HEK293T (cell line): ENCODE measurements around the gene SLC17A7.

Experiments used
- CTCF ChIA-PET: fragments of 350-600 bp; formaldehyde crosslinking; extraction: SDS; loops from one replicate; lab custom pipeline; 2021; ENCODE audit warnings: antibody characterized with exemption, inconsistent platforms; lab: Yijun Ruan, JAX
- POLR2A ChIA-PET: fragments of 350-600 bp; formaldehyde crosslinking; extraction: SDS; loops from one replicate; lab custom pipeline; 2020; ENCODE audit warnings: antibody characterized with exemption, inconsistent platforms; lab: Yijun Ruan, JAX
- DNase-seq: peaks from one replicate; pipeline ENCODE4 v3.0.0; 2012; ENCODE audit warnings: mixed read lengths; ENCODE audit errors: extremely low spot score
- ARNT ChIP-seq: fragments of 450-650 bp; IDR thresholded peaks from 2 replicates; pipeline ENCODE4 v1.6.1; 2017; ENCODE audit warnings: mild to moderate bottlenecking
- BHLHE40 ChIP-seq: fragments of 450-650 bp; IDR thresholded peaks from 2 replicates; pipeline ENCODE4 v1.6.1; 2016; ENCODE audit warnings: mild to moderate bottlenecking, moderate library complexity, borderline replicate concordance
- CTBP1 ChIP-seq: fragments of 450-650 bp; IDR thresholded peaks from 2 replicates; pipeline ENCODE4 v1.6.1; 2016; ENCODE audit warnings: borderline replicate concordance
- ELF4 ChIP-seq: fragments of 450-650 bp; IDR thresholded peaks from 2 replicates; pipeline ENCODE4 v1.6.1; 2017; ENCODE audit warnings: antibody characterized with exemption
- FOXA1 ChIP-seq: fragments of 450-650 bp; IDR thresholded peaks from 2 replicates; pipeline ENCODE4 v1.6.1; 2016; ENCODE audit warnings: mild to moderate bottlenecking
- FOXK2 ChIP-seq: fragments of 450-650 bp; IDR thresholded peaks from 2 replicates; pipeline ENCODE4 v1.6.1; 2016; ENCODE audit warnings: mild to moderate bottlenecking
- FOXM1 ChIP-seq: fragments of 450-650 bp; IDR thresholded peaks from 2 replicates; pipeline ENCODE4 v1.6.1; 2017; ENCODE audit warnings: mild to moderate bottlenecking, borderline replicate concordance
- HDGF ChIP-seq: fragments of 450-650 bp; IDR thresholded peaks from 2 replicates; pipeline ENCODE4 v1.6.1; 2017; ENCODE audit warnings: antibody characterized with exemption, borderline replicate concordance
- L3MBTL2 ChIP-seq: fragments of 450-650 bp; conservative IDR thresholded peaks from 2 replicates; pipeline ENCODE4 v1.6.1; 2016; ENCODE audit warnings: mild to moderate bottlenecking
- LEF1 ChIP-seq: fragments of 450-650 bp; IDR thresholded peaks from 2 replicates; pipeline ENCODE4 v1.6.1; 2017; ENCODE audit warnings: mild to moderate bottlenecking, borderline replicate concordance
- NFRKB ChIP-seq: fragments of 450-650 bp; IDR thresholded peaks from 2 replicates; pipeline ENCODE4 v1.6.1; 2016; ENCODE audit warnings: mild to moderate bottlenecking, moderate library complexity
- PKNOX1 ChIP-seq: fragments of 450-650 bp; IDR thresholded peaks from 2 replicates; pipeline ENCODE4 v1.6.1; 2016
- SP1 ChIP-seq: fragments of 450-650 bp; IDR thresholded peaks from 2 replicates; pipeline ENCODE4 v1.6.1; 2017
- SUZ12 ChIP-seq: fragments of 450-650 bp; IDR thresholded peaks from 2 replicates; pipeline ENCODE4 v1.6.1; 2016; ENCODE audit warnings: mild to moderate bottlenecking
- TARDBP ChIP-seq: fragments of 450-650 bp; IDR thresholded peaks from 2 replicates; pipeline ENCODE4 v1.6.1; 2016
- ZNF384 ChIP-seq: fragments of 450-650 bp; IDR thresholded peaks from 2 replicates; pipeline ENCODE4 v1.6.1; 2016

SLC17A7 gene

GRCh38 chr19:49456326-49456725 is 15.0 kb upstream of the SLC17A7 start:
- no peak for DNase-seq
- TF ChIP-seq FOXA1 = no peak
- no peak for TF ChIP-seq FOXK2
- no peak for TF ChIP-seq ARNT
- TF ChIP-seq LEF1 = no peak
- TF ChIP-seq SP1 = no peak
- no peak for TF ChIP-seq BHLHE40
- TF ChIP-seq TARDBP = no peak
- no peak for TF ChIP-seq SUZ12
- no peak for TF ChIP-seq NFRKB
- no peak for TF ChIP-seq ZNF384
- no peak for TF ChIP-seq ELF4
- TF ChIP-seq HDGF = no peak
- POLR2A ChIA-PET = interaction anchor here (1.3 to 2.3 kb wide), 2 partner anchors 12 to 39 kb away, joined by 3 to 4 read pairs; no protein-coding TSS in a partner anchor
- CTCF ChIA-PET = no interaction called here

- DNase-seq = no peak
- TF ChIP-seq CTBP1 = no peak
- TF ChIP-seq BHLHE40 = no peak
- TF ChIP-seq SUZ12 = no peak
- no peak for TF ChIP-seq SP1
- no peak for TF ChIP-seq FOXK2
- TF ChIP-seq ELF4 = no peak
- TF ChIP-seq LEF1 = no peak
- ChIA-PET POLR2A (interaction anchor here (1.3 to 2.3 kb wide), 2 partner anchors 13 to 40 kb away, joined by 3 to 4 read pairs; no protein-coding TSS in a partner anchor), CTCF (no interaction called here)
These were observed 14.4 kb upstream of the SLC17A7 start for GRCh38 chr19:49455773-49456172.

- ChIA-PET CTCF (interaction anchor here (1.2 to 2.3 kb wide), 3 partner anchors 9 to 22 kb away, joined by 3 to 6 read pairs (median 6); no protein-coding TSS in a partner anchor), POLR2A (interaction anchor here (0.7 to 4.7 kb wide), 27 partner anchors 8 to 727 kb away, joined by 3 to 41 read pairs (median 5); partner anchors contain the start of genes FLT3LG, GFY, RPS11 and SLC17A7)
- TF ChIP-seq FOXM1 = no peak
- TF ChIP-seq LEF1 = no peak
- TF ChIP-seq ZNF384 = no peak
- no peak for TF ChIP-seq CTBP1
- TF ChIP-seq SUZ12 = no peak
- TF ChIP-seq FOXK2 = no peak
- TF ChIP-seq L3MBTL2 = no peak
- no peak for TF ChIP-seq NFRKB
- no peak for TF ChIP-seq ARNT
- no peak for TF ChIP-seq TARDBP
- no peak for TF ChIP-seq FOXA1
- TF ChIP-seq BHLHE40 = no peak
- TF ChIP-seq ELF4 = no peak; the same call in 1 of the 2 replicates
- TF ChIP-seq SP1 = no peak
- no peak for DNase-seq
These were observed 12.5 kb upstream of the SLC17A7 start for GRCh38 chr19:49453757-49454240.

GRCh38 chr19:49453013-49453756 is 11.9 kb upstream of the SLC17A7 start, which contains the start of gene ALDH16A1:
TSS of gene ALDH16A1 (plus strand) at chr19:49453225. CDS start at chr19:49453332, 107 bp downstream.
- DNase-seq = peak; percentile 96
- TF ChIP-seq L3MBTL2 = peak; percentile 87
- TF ChIP-seq SP1 = no peak
- POLR2A ChIA-PET = interaction anchor here (0.6 to 4.7 kb wide), 30 partner anchors 8 to 397 kb away, joined by 3 to 41 read pairs (median 5); partner anchors contain the start of genes FLT3LG, GFY, RPS11 and SLC17A7
- CTCF ChIA-PET = interaction anchor here (1.1 to 2.3 kb wide), 4 partner anchors 8 to 23 kb away, joined by 3 to 6 read pairs (median 5); partner anchors contain the start of gene FLT3LG

GRCh38 chr19:49451430-49452181 is 10.3 kb upstream of the SLC17A7 start, which contains the start of gene PIH1D1:
TSS of gene PIH1D1 (minus strand) at chr19:49451814. CDS start at chr19:49451574, 240 bp downstream.
- peak; percentile 89 for DNase-seq
- ChIA-PET CTCF (interaction anchor here (0.6 to 2.3 kb wide), 5 partner anchors 9 to 179 kb away, joined by 3 to 6 read pairs (median 4); no protein-coding TSS in a partner anchor), POLR2A (interaction anchor here (0.5 to 4.7 kb wide), 22 partner anchors 8 to 224 kb away, joined by 3 to 41 read pairs (median 4); partner anchors contain the start of genes FLT3LG, GFY, RPS11 and SLC17A7)
- peak; percentile 98 for TF ChIP-seq PKNOX1
- TF ChIP-seq NFRKB = no peak
- no peak for TF ChIP-seq CTBP1
- TF ChIP-seq ELF4 = peak; percentile 86
- TF ChIP-seq FOXK2 = no peak; the same call in 1 of the 2 replicates
- TF ChIP-seq L3MBTL2 = peak; percentile 82
- TF ChIP-seq FOXM1 = no peak
- TF ChIP-seq TARDBP = no peak

GRCh38 chr19:49450405-49450804 is 9.1 kb upstream of the SLC17A7 start:
- CTCF ChIA-PET = no interaction called here
- TF ChIP-seq HDGF = no peak
- no peak for TF ChIP-seq ZNF384
- no peak for TF ChIP-seq CTBP1
- TF ChIP-seq L3MBTL2 = no peak
- TF ChIP-seq BHLHE40 = no peak
- no peak for TF ChIP-seq FOXA1
- no peak for TF ChIP-seq SUZ12
- no peak for TF ChIP-seq TARDBP
- TF ChIP-seq LEF1 = no peak
- no peak for TF ChIP-seq FOXK2
- no peak for TF ChIP-seq PKNOX1
- no peak for TF ChIP-seq ARNT
- TF ChIP-seq ELF4 = no peak
- TF ChIP-seq NFRKB = no peak
- no peak for TF ChIP-seq FOXM1
- TF ChIP-seq SP1 = no peak
- DNase-seq = no peak
- POLR2A ChIA-PET = interaction anchor here (2.1 to 4.7 kb wide), 2 partner anchors 8 to 44 kb away, joined by 20 to 41 read pairs; partner anchors contain the start of genes RPS11 and SLC17A7
